ENCODE measurements around the gene NFKBIE. TPM values are rescaled to one million over a fixed set of nuclear protein-coding genes. Genes with fewer than 3 reads are reported as not detected.

The NFKBIE gene
- total RNA-seq, 1 experiment from 2014 or later, result 7.4 TPM

GRCh38 chr6:44222486-44223318, 42.6 kb downstream of the NFKBIE start:
- H3K79me2 ChIP-seq (ENCODE audit: low read length), result peaks cover 32% of the 10 kb centered on the region
- H4K20me1 ChIP-seq (ENCODE audit: low read length), result peaks cover 5% of the 10 kb centered on the region; the same call in 1 of the 2 replicates
- peak; percentile 21 for ATAC-seq
- H3K4me2 ChIP-seq (ENCODE audit: low read length), result peak overlapping the region; percentile 85
- H3K9me2 ChIP-seq (replicated peaks; ENCODE audit: low read length), result no peaks in the 10 kb centered on the region
- H3F3A ChIP-seq (ENCODE audit: low read length, unreplicated experiment), result peaks cover 4% of the 10 kb centered on the region
- H2AFZ ChIP-seq (ENCODE audit: low read length), result peak overlapping the region; percentile 79
- H3K27me3 ChIP-seq (ENCODE audit: low read length), result no peaks in the 10 kb centered on the region
- BruUV-seq (replicated peaks), result no TSS peak
- H3K9me3 ChIP-seq (ENCODE audit: low read length), result no peaks in the 10 kb centered on the region
- H3K36me3 ChIP-seq (ENCODE audit: low read depth, low read length), result no peaks in the 10 kb centered on the region
- CTCF ChIA-PET, result interaction anchor here (0.7 to 0.9 kb wide), 2 partner anchors 12 to 15 kb away, joined by 3 to 6 read pairs; no protein-coding TSS in a partner anchor
- peaks cover 29% of the 10 kb centered on the region for H3K4me1 ChIP-seq (ENCODE audit: insufficient read depth, low read length)
- peak overlapping the region; percentile 21; the same call in 1 of the 2 replicates for H3K9ac ChIP-seq (ENCODE audit: low read length)
- peak; percentile 16 for DNase-seq
- intact Hi-C loops (cut with micrococcal nuclease), result no loop called here
- H3K4me3 ChIP-seq (ENCODE audit: low read length), result peak overlapping the region; percentile 69
- TF ChIP-seq EZH2 (IDR thresholded peaks at IDR 0.05; ENCODE audit: low read length, unreplicated experiment) (no peak), EZH2phosphoT487 (IDR thresholded peaks at IDR 0.05; ENCODE audit: borderline replicate concordance, low read length) (no peak), CTCF (conservative IDR thresholded peaks at IDR 0.05; ENCODE audit: low read depth, low read length) (no peak)
- POLR2A ChIA-PET (ENCODE audit: unreplicated experiment), result interaction anchor here (0.6 to 0.7 kb wide), 2 partner anchors 31 to 463 kb away, joined by 3 to 20 read pairs; no protein-coding TSS in a partner anchor
- H3K27ac ChIP-seq (ENCODE audit: low read length), result no peak overlapping the region

GRCh38 chr6:44221961-44222335, 43.4 kb downstream of the NFKBIE start:
- H3K9me2 ChIP-seq (replicated peaks; ENCODE audit: low read length), result no peaks in the 10 kb centered on the region
- H3K27ac ChIP-seq (ENCODE audit: low read length), result no peak overlapping the region
- POLR2A ChIA-PET (ENCODE audit: unreplicated experiment), result interaction anchor here (0.6 to 0.7 kb wide), 2 partner anchors 34 to 462 kb away, joined by 3 to 24 read pairs; no protein-coding TSS in a partner anchor
- no peak overlapping the region for H3K9ac ChIP-seq (ENCODE audit: low read length)
- intact Hi-C loops (cut with micrococcal nuclease), result loop anchor here (1.0 kb wide), 1 partner anchor 15 kb away; no protein-coding TSS in a partner anchor
- H3K4me1 ChIP-seq (ENCODE audit: insufficient read depth, low read length), result peaks cover 29% of the 10 kb centered on the region
- H3K9me3 ChIP-seq (ENCODE audit: low read length), result no peaks in the 10 kb centered on the region
- DNase-seq (no peak), ATAC-seq (no peak)
- H3F3A ChIP-seq (ENCODE audit: low read length, unreplicated experiment), result peaks cover 4% of the 10 kb centered on the region
- no TSS peak for BruUV-seq (replicated peaks)
- H3K27me3 ChIP-seq (ENCODE audit: low read length), result no peaks in the 10 kb centered on the region
- H3K4me2 ChIP-seq (ENCODE audit: low read length), result peak overlapping the region; percentile 37; the same call in 1 of the 2 replicates
- CTCF ChIA-PET, result interaction anchor here (0.5 to 1.0 kb wide), 7 partner anchors 12 to 226 kb away, joined by 3 to 15 read pairs (median 7); partner anchors contain the start of gene SLC35B2
- H3K79me2 ChIP-seq (ENCODE audit: low read length), result peaks cover 30% of the 10 kb centered on the region
- H4K20me1 ChIP-seq (ENCODE audit: low read length), result peaks cover 5% of the 10 kb centered on the region; the same call in 1 of the 2 replicates
- TF ChIP-seq EZH2phosphoT487 (IDR thresholded peaks at IDR 0.05; ENCODE audit: borderline replicate concordance, low read length), result no peak
- no peak for TF ChIP-seq CTCF (conservative IDR thresholded peaks at IDR 0.05; ENCODE audit: low read depth, low read length)
- no peak for TF ChIP-seq EZH2 (IDR thresholded peaks at IDR 0.05; ENCODE audit: low read length, unreplicated experiment)
- no peaks in the 10 kb centered on the region for H3K36me3 ChIP-seq (ENCODE audit: low read depth, low read length)
- no peak overlapping the region for H2AFZ ChIP-seq (ENCODE audit: low read length)
- H3K4me3 ChIP-seq (ENCODE audit: low read length), result no peak overlapping the region
